ENCODE measurements around the gene PRDM15. TPM values are rescaled to one million over a fixed set of nuclear protein-coding genes. Genes with fewer than 3 reads are reported as not detected.

Gene PRDM15
- total and polyA plus RNA-seq, 2 experiments from 2014 or later = 2.3 to 4.2 TPM

DNA sequence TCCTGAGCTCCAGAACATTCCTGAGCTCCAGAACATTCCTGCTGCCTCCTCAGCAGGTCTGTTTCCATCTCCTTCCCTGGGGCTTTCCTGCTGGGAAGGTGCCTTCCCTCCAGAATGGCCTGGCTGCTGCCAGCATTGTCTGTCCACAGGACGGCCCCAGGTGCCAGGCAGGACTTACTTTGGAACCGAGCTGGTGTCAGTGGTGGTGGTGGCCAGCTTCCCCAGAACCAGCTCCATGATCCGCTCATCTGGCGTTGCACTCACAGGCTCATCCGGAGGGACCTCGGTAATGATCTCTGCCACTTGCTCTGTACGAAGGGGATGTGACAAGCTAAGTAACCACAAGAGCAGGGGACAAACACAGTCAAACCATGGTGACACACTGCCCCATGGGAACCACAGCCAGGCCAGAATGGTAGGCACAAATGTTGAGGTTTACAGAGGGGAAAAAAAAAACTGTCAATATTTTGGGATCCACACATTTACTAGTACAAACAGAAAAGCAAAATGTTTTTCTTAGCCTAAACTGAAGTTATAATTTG lies 41.3 kb downstream of the PRDM15 start:
- H3K9me2 ChIP-seq (ENCODE audit: insufficient read depth) = no peaks in the 10 kb centered on the region
- no peak overlapping the region for H2AFZ ChIP-seq
- no peak overlapping the region for H3K4me2 ChIP-seq (ENCODE audit: unreplicated experiment)
- H3F3A ChIP-seq (ENCODE audit: insufficient read depth) = no peaks in the 10 kb centered on the region
- H3K4me1 ChIP-seq (ENCODE audit: insufficient read depth) = no peaks in the 10 kb centered on the region
- H3K4me3 ChIP-seq = no peak overlapping the region
- no peaks in the 10 kb centered on the region; the same call in 1 of the 2 replicates for H4K20me1 ChIP-seq (ENCODE audit: insufficient read depth)
- H3K36me3 ChIP-seq (ENCODE audit: low read depth) = peaks cover 11% of the 10 kb centered on the region; the same call in 1 of the 2 replicates
- TF ChIP-seq EZH2 (IDR thresholded peaks at IDR 0.05; ENCODE audit: insufficient read depth, poor library complexity, severe bottlenecking) = no peak
- no peak for TF ChIP-seq EZH2phosphoT487 (IDR thresholded peaks at IDR 0.05; ENCODE audit: insufficient read depth, low read depth)
- in situ Hi-C loops (cut with MboI) = no loop called here
- DNase-seq = no peak
- H3K27ac ChIP-seq = no peak overlapping the region
- no peaks in the 10 kb centered on the region for H3K79me2 ChIP-seq (ENCODE audit: insufficient read depth)
- H3K9ac ChIP-seq = no peak overlapping the region
- WGBS, 2 experiments (ENCODE audit: low coverage in 1 of 2, low lambda C conversion rate in 2 of 2, missing lambda C conversion rate in 2 of 2) = 92 to 94% methylated on average over 7 of the region's 7 CpGs
- H3K27me3 ChIP-seq (replicated peaks; ENCODE audit: insufficient read depth) = no peaks in the 10 kb centered on the region
- peaks cover 8% of the 10 kb centered on the region for H3K9me3 ChIP-seq (ENCODE audit: low read depth)

DNA sequence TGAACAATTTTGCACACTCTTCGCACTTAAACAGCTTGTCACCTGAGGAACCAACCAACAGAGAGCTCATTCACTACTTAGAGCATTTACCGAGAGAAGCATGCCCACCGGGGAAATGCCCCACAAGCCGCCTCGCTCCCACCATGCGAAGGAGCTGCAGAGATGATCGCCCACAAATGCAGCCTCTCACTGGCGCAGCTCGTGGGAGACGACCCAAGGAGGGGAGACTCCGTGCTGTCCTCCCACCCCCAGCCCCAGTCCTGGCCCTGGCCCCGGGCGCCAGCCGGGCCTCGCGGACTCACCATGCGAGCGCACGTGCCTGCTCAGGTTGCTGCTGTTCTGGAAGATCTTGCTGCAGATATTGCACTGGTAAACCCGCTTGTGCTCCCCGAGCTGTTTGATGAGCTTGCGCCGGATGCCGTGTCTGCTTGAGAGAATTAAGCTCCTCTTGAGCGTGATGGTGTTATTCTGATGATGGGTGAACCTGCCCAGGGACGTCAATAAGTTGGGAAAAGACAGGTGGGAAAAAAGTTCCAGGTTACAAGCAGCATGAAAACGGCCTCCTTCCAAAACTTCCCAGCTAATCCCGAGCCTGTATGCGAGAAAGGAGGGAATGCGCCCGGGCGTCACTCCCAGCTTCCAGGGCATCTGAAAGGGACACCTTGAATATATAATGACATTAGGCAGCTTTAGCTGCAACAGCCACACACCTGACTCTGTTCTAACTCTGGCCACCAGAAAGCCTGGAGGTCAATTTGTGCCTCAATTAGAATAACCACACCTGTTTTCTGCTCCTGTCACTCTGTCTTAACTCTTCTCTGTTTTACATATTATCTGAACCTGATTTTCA lies 42.8 kb downstream of the PRDM15 start:
- Histone ChIP-seq H3K27me3 (replicated peaks; ENCODE audit: insufficient read depth) (no peaks in the 10 kb centered on the region), H3K9me2 (ENCODE audit: insufficient read depth) (no peaks in the 10 kb centered on the region), H3K36me3 (ENCODE audit: low read depth) (peaks cover 11% of the 10 kb centered on the region; the same call in 1 of the 2 replicates), H3K9me3 (ENCODE audit: low read depth) (peaks cover 8% of the 10 kb centered on the region), H3F3A (ENCODE audit: insufficient read depth) (no peaks in the 10 kb centered on the region), H3K4me1 (ENCODE audit: insufficient read depth) (no peaks in the 10 kb centered on the region), H3K27ac (no peak overlapping the region), H2AFZ (no peak overlapping the region), H4K20me1 (ENCODE audit: insufficient read depth) (no peaks in the 10 kb centered on the region), H3K4me3 (no peak overlapping the region), H3K79me2 (ENCODE audit: insufficient read depth) (no peaks in the 10 kb centered on the region), H3K9ac (no peak overlapping the region), H3K4me2 (ENCODE audit: unreplicated experiment) (no peak overlapping the region)
- TF ChIP-seq EZH2phosphoT487 (IDR thresholded peaks at IDR 0.05; ENCODE audit: insufficient read depth, low read depth) (no peak), EZH2 (IDR thresholded peaks at IDR 0.05; ENCODE audit: insufficient read depth, poor library complexity, severe bottlenecking) (no peak)
- in situ Hi-C loops (cut with MboI) = no loop called here
- no peak for DNase-seq
- WGBS, 2 experiments (ENCODE audit: low coverage in 1 of 2, low lambda C conversion rate in 2 of 2, missing lambda C conversion rate in 2 of 2) = 94% methylated on average over 25 to 32 of the region's 32 CpGs

DNA sequence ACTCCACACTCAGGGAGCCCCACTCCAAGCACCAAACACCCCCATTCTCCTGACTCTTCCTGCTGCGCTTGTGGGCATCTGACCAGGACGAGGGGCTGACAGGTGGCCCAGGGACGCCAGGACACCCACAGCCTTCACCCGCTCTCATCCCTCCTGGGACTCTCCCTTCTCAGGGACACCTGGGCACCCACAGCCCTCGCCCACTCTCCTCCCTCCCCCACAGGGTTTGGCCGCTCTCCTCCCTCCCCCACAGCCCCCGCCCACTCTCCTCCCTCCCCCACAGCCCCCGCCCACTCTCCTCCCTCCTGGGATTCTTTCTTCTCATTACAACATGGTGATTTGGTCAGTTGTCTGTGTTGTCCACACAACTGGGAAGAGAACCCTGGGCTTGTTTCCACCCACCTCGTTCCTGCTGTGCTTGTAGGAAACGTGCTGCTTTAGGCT lies 43.4 kb downstream of the PRDM15 start:
- in situ Hi-C loops (cut with MboI) = no loop called here

DNA sequence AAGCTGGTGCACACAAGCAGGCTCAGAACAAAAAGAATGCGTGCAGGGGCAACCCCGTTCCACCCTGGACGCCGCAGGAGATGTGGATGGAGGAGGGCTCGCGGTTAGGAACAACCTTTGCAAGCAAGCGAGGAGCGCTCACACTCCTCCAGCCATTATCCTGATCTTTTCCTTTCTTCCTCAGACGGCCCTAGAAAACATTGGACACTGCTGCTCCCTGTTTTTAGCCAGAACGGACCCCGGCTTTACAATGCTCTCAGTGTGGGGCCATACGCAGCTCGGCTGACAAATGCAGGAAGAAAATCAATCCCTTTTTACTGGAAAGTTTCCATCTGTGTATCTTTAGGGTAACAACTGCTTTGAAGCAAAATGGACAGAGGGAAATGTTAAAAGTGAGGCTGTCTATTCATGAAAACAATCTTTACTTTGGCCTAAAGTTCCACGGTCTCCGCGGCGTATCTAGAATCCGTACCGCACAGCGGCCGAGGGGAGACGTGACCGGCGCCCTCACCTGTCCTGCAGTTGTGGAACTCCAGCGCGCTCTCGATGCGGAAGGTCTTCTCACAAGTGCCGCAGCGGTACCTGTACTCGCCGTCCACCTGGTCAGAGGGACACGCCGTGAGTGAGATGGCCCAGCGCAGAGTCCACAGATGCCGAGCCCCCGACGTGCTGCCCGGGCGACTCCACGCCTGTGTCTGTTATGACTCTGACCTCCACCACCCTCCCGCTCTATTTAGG lies 44.0 kb downstream of the PRDM15 start:
- H3K9ac ChIP-seq = no peak overlapping the region
- H3K36me3 ChIP-seq (ENCODE audit: low read depth) = no peaks in the 10 kb centered on the region
- H3K4me1 ChIP-seq (ENCODE audit: insufficient read depth) = no peaks in the 10 kb centered on the region
- H3K27me3 ChIP-seq (replicated peaks; ENCODE audit: insufficient read depth) = no peaks in the 10 kb centered on the region
- H3K4me2 ChIP-seq (ENCODE audit: unreplicated experiment) = no peak overlapping the region
- in situ Hi-C loops (cut with MboI) = no loop called here
- H3K9me2 ChIP-seq (ENCODE audit: insufficient read depth) = no peaks in the 10 kb centered on the region
- no peak for DNase-seq
- no peak overlapping the region for H3K27ac ChIP-seq
- H2AFZ ChIP-seq = no peak overlapping the region
- WGBS, 2 experiments (ENCODE audit: low coverage in 1 of 2, low lambda C conversion rate in 2 of 2, missing lambda C conversion rate in 2 of 2) = 96 to 99% methylated on average over 35 to 42 of the region's 42 CpGs
- TF ChIP-seq EZH2 (IDR thresholded peaks at IDR 0.05; ENCODE audit: insufficient read depth, poor library complexity, severe bottlenecking) = no peak
- TF ChIP-seq EZH2phosphoT487 (IDR thresholded peaks at IDR 0.05; ENCODE audit: insufficient read depth, low read depth) = no peak
- no peaks in the 10 kb centered on the region for H3K9me3 ChIP-seq (ENCODE audit: low read depth)
- H3F3A ChIP-seq (ENCODE audit: insufficient read depth) = no peaks in the 10 kb centered on the region
- H4K20me1 ChIP-seq (ENCODE audit: insufficient read depth) = no peaks in the 10 kb centered on the region
- H3K79me2 ChIP-seq (ENCODE audit: insufficient read depth) = no peaks in the 10 kb centered on the region
- H3K4me3 ChIP-seq = no peak overlapping the region

More for the DNA sequence above, 43.4 kb downstream of the PRDM15 start:
- Histone ChIP-seq H3K79me2 (ENCODE audit: insufficient read depth) (no peaks in the 10 kb centered on the region), H3K9me3 (ENCODE audit: low read depth) (peaks cover 2% of the 10 kb centered on the region), H3K36me3 (ENCODE audit: low read depth) (peaks cover 5% of the 10 kb centered on the region; the same call in 1 of the 2 replicates), H3K27ac (no peak overlapping the region), H3F3A (ENCODE audit: insufficient read depth) (no peaks in the 10 kb centered on the region), H2AFZ (no peak overlapping the region), H3K9ac (no peak overlapping the region), H3K4me1 (ENCODE audit: insufficient read depth) (no peaks in the 10 kb centered on the region), H4K20me1 (ENCODE audit: insufficient read depth) (no peaks in the 10 kb centered on the region), H3K27me3 (replicated peaks; ENCODE audit: insufficient read depth) (no peaks in the 10 kb centered on the region), H3K9me2 (ENCODE audit: insufficient read depth) (no peaks in the 10 kb centered on the region), H3K4me2 (ENCODE audit: unreplicated experiment) (no peak overlapping the region), H3K4me3 (no peak overlapping the region)
- no peak for DNase-seq
- 91 to 93% methylated on average over 4 to 10 of the region's 10 CpGs for WGBS, 2 experiments (ENCODE audit: low coverage in 1 of 2, low lambda C conversion rate in 2 of 2, missing lambda C conversion rate in 2 of 2)
- TF ChIP-seq EZH2 (IDR thresholded peaks at IDR 0.05; ENCODE audit: insufficient read depth, poor library complexity, severe bottlenecking) = no peak
- no peak for TF ChIP-seq EZH2phosphoT487 (IDR thresholded peaks at IDR 0.05; ENCODE audit: insufficient read depth, low read depth)
